Measurements from ENCODE around the gene RPS6KC1. TPM values are rescaled to one million over a fixed set of nuclear protein-coding genes. Genes with fewer than 3 reads are reported as not detected.

The RPS6KC1 gene
- total RNA-seq, 1 experiment from 2014 or later: 20.5 TPM

DNA sequence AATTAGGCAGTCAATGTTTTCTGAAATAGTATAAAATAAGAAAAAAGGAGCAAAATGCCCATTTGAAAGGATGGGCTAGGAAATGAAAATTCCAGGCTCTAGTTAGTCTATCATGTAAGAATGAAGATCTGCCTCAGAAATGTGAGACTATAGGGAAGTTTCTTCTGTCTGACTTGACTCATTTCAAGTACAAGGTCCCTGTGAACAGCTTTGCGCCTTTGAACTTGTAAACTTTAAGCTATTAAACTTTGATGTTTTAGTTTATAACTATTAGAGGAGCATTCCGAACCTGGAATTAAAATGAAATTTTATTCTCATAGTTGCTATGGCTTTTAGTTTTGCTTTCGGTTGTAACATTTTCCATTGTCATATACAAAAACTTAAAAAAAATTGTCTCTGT lies 199.4 kb downstream of the RPS6KC1 start:
- BruUV-seq (replicated peaks): no TSS peak
- no peaks in the 10 kb centered on the region for H3K36me3 ChIP-seq (ENCODE audit: control insufficient read depth, insufficient read depth, low read length)
- ATAC-seq (no peak), DNase-seq (ENCODE audit: low read depth, low spot score) (no peak)
- no peak for TF ChIP-seq TCF7L2 (IDR thresholded peaks at IDR 0.05; ENCODE audit: low read depth, low read length)
- TF ChIP-seq POLR2AphosphoS5 (IDR thresholded peaks at IDR 0.05; ENCODE audit: low read depth, low read length): no peak
- TF ChIP-seq, protein P1, sequence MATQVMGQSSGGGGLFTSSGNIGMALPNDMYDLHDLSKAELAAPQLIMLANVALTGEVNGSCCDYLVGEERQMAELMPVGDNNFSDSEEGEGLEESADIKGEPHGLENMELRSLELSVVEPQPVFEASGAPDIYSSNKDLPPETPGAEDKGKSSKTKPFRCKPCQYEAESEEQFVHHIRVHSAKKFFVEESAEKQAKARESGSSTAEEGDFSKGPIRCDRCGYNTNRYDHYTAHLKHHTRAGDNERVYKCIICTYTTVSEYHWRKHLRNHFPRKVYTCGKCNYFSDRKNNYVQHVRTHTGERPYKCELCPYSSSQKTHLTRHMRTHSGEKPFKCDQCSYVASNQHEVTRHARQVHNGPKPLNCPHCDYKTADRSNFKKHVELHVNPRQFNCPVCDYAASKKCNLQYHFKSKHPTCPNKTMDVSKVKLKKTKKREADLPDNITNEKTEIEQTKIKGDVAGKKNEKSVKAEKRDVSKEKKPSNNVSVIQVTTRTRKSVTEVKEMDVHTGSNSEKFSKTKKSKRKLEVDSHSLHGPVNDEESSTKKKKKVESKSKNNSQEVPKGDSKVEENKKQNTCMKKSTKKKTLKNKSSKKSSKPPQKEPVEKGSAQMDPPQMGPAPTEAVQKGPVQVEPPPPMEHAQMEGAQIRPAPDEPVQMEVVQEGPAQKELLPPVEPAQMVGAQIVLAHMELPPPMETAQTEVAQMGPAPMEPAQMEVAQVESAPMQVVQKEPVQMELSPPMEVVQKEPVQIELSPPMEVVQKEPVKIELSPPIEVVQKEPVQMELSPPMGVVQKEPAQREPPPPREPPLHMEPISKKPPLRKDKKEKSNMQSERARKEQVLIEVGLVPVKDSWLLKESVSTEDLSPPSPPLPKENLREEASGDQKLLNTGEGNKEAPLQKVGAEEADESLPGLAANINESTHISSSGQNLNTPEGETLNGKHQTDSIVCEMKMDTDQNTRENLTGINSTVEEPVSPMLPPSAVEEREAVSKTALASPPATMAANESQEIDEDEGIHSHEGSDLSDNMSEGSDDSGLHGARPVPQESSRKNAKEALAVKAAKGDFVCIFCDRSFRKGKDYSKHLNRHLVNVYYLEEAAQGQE (IDR thresholded peaks at IDR 0.05; ENCODE audit: insufficient read depth in 1 of 2, low read depth in 2 of 2, low read length in 1 of 2): no peak
- TF ChIP-seq, protein P2, sequence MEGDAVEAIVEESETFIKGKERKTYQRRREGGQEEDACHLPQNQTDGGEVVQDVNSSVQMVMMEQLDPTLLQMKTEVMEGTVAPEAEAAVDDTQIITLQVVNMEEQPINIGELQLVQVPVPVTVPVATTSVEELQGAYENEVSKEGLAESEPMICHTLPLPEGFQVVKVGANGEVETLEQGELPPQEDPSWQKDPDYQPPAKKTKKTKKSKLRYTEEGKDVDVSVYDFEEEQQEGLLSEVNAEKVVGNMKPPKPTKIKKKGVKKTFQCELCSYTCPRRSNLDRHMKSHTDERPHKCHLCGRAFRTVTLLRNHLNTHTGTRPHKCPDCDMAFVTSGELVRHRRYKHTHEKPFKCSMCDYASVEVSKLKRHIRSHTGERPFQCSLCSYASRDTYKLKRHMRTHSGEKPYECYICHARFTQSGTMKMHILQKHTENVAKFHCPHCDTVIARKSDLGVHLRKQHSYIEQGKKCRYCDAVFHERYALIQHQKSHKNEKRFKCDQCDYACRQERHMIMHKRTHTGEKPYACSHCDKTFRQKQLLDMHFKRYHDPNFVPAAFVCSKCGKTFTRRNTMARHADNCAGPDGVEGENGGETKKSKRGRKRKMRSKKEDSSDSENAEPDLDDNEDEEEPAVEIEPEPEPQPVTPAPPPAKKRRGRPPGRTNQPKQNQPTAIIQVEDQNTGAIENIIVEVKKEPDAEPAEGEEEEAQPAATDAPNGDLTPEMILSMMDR (IDR thresholded peaks at IDR 0.05): no peak
- TF ChIP-seq SIN3A (IDR thresholded peaks at IDR 0.05; ENCODE audit: borderline replicate concordance, insufficient read depth, low read depth, low read length): no peak
- ChIA-PET POLR2A (no interaction called here), CTCF (no interaction called here)
- no peak overlapping the region for H3K27ac ChIP-seq (ENCODE audit: low read length)
- H3K9me3 ChIP-seq (ENCODE audit: control insufficient read depth, insufficient read depth, low read depth, low read length): no peaks in the 10 kb centered on the region
- H3K4me1 ChIP-seq (ENCODE audit: control insufficient read depth, insufficient read depth, low read length): no peaks in the 10 kb centered on the region
- in situ Hi-C loops (cut with HindIII; ENCODE audit: low pct_unique_long_range_greater_than_20kb, low sequenced_read_pairs): no loop called here
- H3K27me3 ChIP-seq (ENCODE audit: control insufficient read depth, insufficient read depth, low read length): no peaks in the 10 kb centered on the region
- H3K4me3 ChIP-seq (ENCODE audit: low read depth in 2 of 2, low read length in 2 of 2): no peak overlapping the region
- intact Hi-C loops (cut with micrococcal nuclease; ENCODE audit: unreplicated experiment): no loop called here

DNA sequence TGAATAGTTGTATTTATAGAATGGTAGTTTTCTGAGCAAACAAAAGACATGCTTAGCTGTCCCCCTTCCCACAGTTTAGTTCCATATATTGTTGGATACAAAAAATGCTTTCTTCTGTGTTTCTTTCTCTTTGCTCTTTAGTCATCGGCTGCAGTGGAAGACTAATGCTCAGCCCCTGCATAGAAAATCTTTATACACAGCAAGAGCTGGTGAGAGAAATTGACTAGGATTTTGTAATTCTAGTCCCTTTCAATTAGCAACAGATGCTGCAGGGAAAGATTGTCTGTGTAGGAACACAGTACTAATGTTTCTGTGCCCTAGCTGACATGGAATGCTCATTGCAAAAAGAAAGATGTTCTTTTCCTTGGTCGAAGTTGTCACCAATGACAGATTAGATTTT lies 200.9 kb downstream of the RPS6KC1 start:
- POLR2A ChIA-PET: interaction anchor here (0.7 kb wide), 1 partner anchor 1346 kb away, joined by 3 read pairs; no protein-coding TSS in a partner anchor
- no peaks in the 10 kb centered on the region for H3K9me3 ChIP-seq (ENCODE audit: control insufficient read depth, insufficient read depth, low read depth, low read length)
- CTCF ChIA-PET: no interaction called here
- H3K4me1 ChIP-seq (ENCODE audit: control insufficient read depth, insufficient read depth, low read length): no peaks in the 10 kb centered on the region
- TF ChIP-seq POLR2AphosphoS5 (IDR thresholded peaks at IDR 0.05; ENCODE audit: low read depth, low read length) (no peak), SIN3A (IDR thresholded peaks at IDR 0.05; ENCODE audit: borderline replicate concordance, insufficient read depth, low read depth, low read length) (no peak), TCF7L2 (IDR thresholded peaks at IDR 0.05; ENCODE audit: low read depth, low read length) (no peak)
- TF ChIP-seq, protein P2 (IDR thresholded peaks at IDR 0.05): no peak
- H3K4me3 ChIP-seq (ENCODE audit: low read depth in 2 of 2, low read length in 2 of 2): no peak overlapping the region
- BruUV-seq (replicated peaks): no TSS peak
- no peak overlapping the region for H3K27ac ChIP-seq (ENCODE audit: low read length)
- no peaks in the 10 kb centered on the region for H3K36me3 ChIP-seq (ENCODE audit: control insufficient read depth, insufficient read depth, low read length)
- intact Hi-C loops (cut with micrococcal nuclease; ENCODE audit: unreplicated experiment) (no loop called here), in situ Hi-C loops (cut with HindIII; ENCODE audit: low pct_unique_long_range_greater_than_20kb, low sequenced_read_pairs) (no loop called here)
- DNase-seq (ENCODE audit: low read depth, low spot score) (no peak), ATAC-seq (no peak)
- H3K27me3 ChIP-seq (ENCODE audit: control insufficient read depth, insufficient read depth, low read length): no peaks in the 10 kb centered on the region

Data from Panc1 (cell line).